HAP-1 (cell line): ENCODE measurements around the gene ANKRD30A.
A peak's percentile ranks its signal among the peaks of the same experiment; 100 is the strongest.
"Not testable (repeated sequence)": the region's sequence is repeated elsewhere in the genome, so short reads cannot be mapped to it uniquely, and the experiment has no call there.

Experiments used
- DNase-seq, 2 experiments: peaks; one replicate each; pipeline ENCODE4 v3.0.0-alpha.2; 2016 to 2020; ENCODE audit warnings: low spot score in 2 of 2
- H3K27me3 ChIP-seq: fragments of 250-450 bp; sonication (Bioruptor Pico); 2 replicates; pipeline ENCODE4 v1.5.1; 2020; ENCODE audit warnings: low read depth, mild to moderate bottlenecking, moderate library complexity
- H3K36me3 ChIP-seq: fragments of 250-450 bp; sonication (Bioruptor Pico); replicated peaks from 2 replicates; pipeline ENCODE4 v1.5.1; 2020; ENCODE audit warnings: mild to moderate bottlenecking
- H3K4me1 ChIP-seq: fragments of 250-450 bp; sonication (Bioruptor Pico); 2 replicates; pipeline ENCODE4 v1.5.1; 2020; ENCODE audit warnings: mild to moderate bottlenecking
- H3K4me3 ChIP-seq: fragments of 250-450 bp; sonication (Bioruptor Pico); 2 replicates; pipeline ENCODE4 v1.5.1; 2020; ENCODE audit warnings: mild to moderate bottlenecking, moderate library complexity
- H3K9me3 ChIP-seq: fragments of 250-450 bp; sonication (Bioruptor Pico); 2 replicates; pipeline ENCODE4 v1.5.1; 2020; ENCODE audit warnings: mild to moderate bottlenecking, moderate library complexity
- in situ Hi-C: fragments of 300-500 bp; cut with MboI; formaldehyde crosslinking; loops from 3 replicates; pipeline ENCODE4 v1.14.3; 2020; ENCODE audit warnings: low sequenced_read_pairs, inconsistent platforms, mixed read lengths

Gene ANKRD30A

GRCh38 chr10:37225163-37225562 lies 99.8 kb downstream of the ANKRD30A start:
- Histone ChIP-seq H3K36me3 (no peaks in the 10 kb centered on the region), H3K4me1 (no peaks in the 10 kb centered on the region), H3K27me3 (no peaks in the 10 kb centered on the region), H3K4me3 (no peak overlapping the region), H3K9me3 (no peaks in the 10 kb centered on the region)
- in situ Hi-C loops, result no loop called here
- DNase-seq, result no peak

- no peaks in the 10 kb centered on the region for H3K9me3 ChIP-seq
- H3K36me3 ChIP-seq, result no peaks in the 10 kb centered on the region
- no peaks in the 10 kb centered on the region for H3K27me3 ChIP-seq
- no peaks in the 10 kb centered on the region for H3K4me1 ChIP-seq
- no peak overlapping the region for H3K4me3 ChIP-seq
- DNase-seq, result no peak
- in situ Hi-C loops, result no loop called here
Measured at GRCh38 chr10:37226524-37226923, 101.1 kb downstream of the ANKRD30A start.

GRCh38 chr10:37234692-37235091 lies 109.3 kb downstream of the ANKRD30A start:
- no peaks in the 10 kb centered on the region for H3K9me3 ChIP-seq
- in situ Hi-C loops, result no loop called here

GRCh38 chr10:37236093-37236492 lies 110.7 kb downstream of the ANKRD30A start:
- H3K36me3 ChIP-seq, result no peaks in the 10 kb centered on the region
- H3K4me3 ChIP-seq, result no peak overlapping the region
- H3K27me3 ChIP-seq, result no peaks in the 10 kb centered on the region
- no peaks in the 10 kb centered on the region for H3K9me3 ChIP-seq
- H3K4me1 ChIP-seq, result no peaks in the 10 kb centered on the region
- DNase-seq, result no peak
- in situ Hi-C loops, result no loop called here

More at GRCh38 chr10:37234692-37235091, 109.3 kb downstream of the ANKRD30A start:
- no peak overlapping the region for H3K4me3 ChIP-seq
- no peak for DNase-seq
- H3K27me3 ChIP-seq, result no peaks in the 10 kb centered on the region
- H3K4me1 ChIP-seq, result no peaks in the 10 kb centered on the region
- H3K36me3 ChIP-seq, result no peaks in the 10 kb centered on the region

GRCh38 chr10:37240223-37240622 lies 114.8 kb downstream of the ANKRD30A start:
- Histone ChIP-seq H3K36me3 (no peaks in the 10 kb centered on the region), H3K27me3 (no peaks in the 10 kb centered on the region), H3K4me1 (no peaks in the 10 kb centered on the region), H3K4me3 (no peak overlapping the region), H3K9me3 (no peaks in the 10 kb centered on the region)
- no peak for DNase-seq
- in situ Hi-C loops, result no loop called here

- Histone ChIP-seq H3K4me3 (no peak overlapping the region), H3K9me3 (no peaks in the 10 kb centered on the region)
- in situ Hi-C loops, result no loop called here
Measured at GRCh38 chr10:37246637-37247036, 121.2 kb downstream of the ANKRD30A start.

GRCh38 chr10:37255837-37256236 lies 130.4 kb downstream of the ANKRD30A start:
- H3K4me1 ChIP-seq, H3K4me3 ChIP-seq, in situ Hi-C loops, H3K36me3 ChIP-seq, H3K9me3 ChIP-seq, H3K27me3 ChIP-seq, DNase-seq: not testable (repeated sequence)

More at GRCh38 chr10:37246637-37247036, 121.2 kb downstream of the ANKRD30A start:
- no peak for DNase-seq
- Histone ChIP-seq H3K36me3 (no peaks in the 10 kb centered on the region), H3K27me3 (no peaks in the 10 kb centered on the region), H3K4me1 (no peaks in the 10 kb centered on the region)

GRCh38 chr10:37263304-37263703 lies 137.9 kb downstream of the ANKRD30A start:
- Histone ChIP-seq H3K4me1 (no peaks in the 10 kb centered on the region; the same call in 1 of the 2 replicates), H3K9me3 (no peaks in the 10 kb centered on the region), H3K36me3 (no peaks in the 10 kb centered on the region), H3K27me3 (no peaks in the 10 kb centered on the region), H3K4me3 (no peak overlapping the region)
- in situ Hi-C loops, result no loop called here
- peak in 1 of 2 experiments; percentile 30 for DNase-seq

GRCh38 chr10:37268266-37268665 lies 142.9 kb downstream of the ANKRD30A start:
- in situ Hi-C loops, result no loop called here
- H3K4me1 ChIP-seq, result no peaks in the 10 kb centered on the region
- H3K9me3 ChIP-seq, result no peaks in the 10 kb centered on the region

GRCh38 chr10:37269554-37270256 lies 144.3 kb downstream of the ANKRD30A start:
- in situ Hi-C loops, result no loop called here
- no peaks in the 10 kb centered on the region for H3K9me3 ChIP-seq
- DNase-seq, result no peak

More at GRCh38 chr10:37268266-37268665, 142.9 kb downstream of the ANKRD30A start:
- Histone ChIP-seq H3K4me3 (no peak overlapping the region), H3K27me3 (no peaks in the 10 kb centered on the region), H3K36me3 (no peaks in the 10 kb centered on the region)
- no peak for DNase-seq

GRCh38 chr10:37275216-37275777 lies 149.9 kb downstream of the ANKRD30A start:
- no peak for DNase-seq
- no peaks in the 10 kb centered on the region for H3K27me3 ChIP-seq
- no peak overlapping the region for H3K4me3 ChIP-seq
- no peaks in the 10 kb centered on the region for H3K9me3 ChIP-seq
- no peaks in the 10 kb centered on the region for H3K4me1 ChIP-seq
- H3K36me3 ChIP-seq, result no peaks in the 10 kb centered on the region
- in situ Hi-C loops, result no loop called here

More at GRCh38 chr10:37269554-37270256, 144.3 kb downstream of the ANKRD30A start:
- no peak overlapping the region for H3K4me3 ChIP-seq
- H3K4me1 ChIP-seq, result no peaks in the 10 kb centered on the region
- H3K36me3 ChIP-seq, result no peaks in the 10 kb centered on the region
- no peaks in the 10 kb centered on the region for H3K27me3 ChIP-seq

- Histone ChIP-seq H3K9me3 (no peaks in the 10 kb centered on the region), H3K36me3 (no peaks in the 10 kb centered on the region), H3K27me3 (no peaks in the 10 kb centered on the region), H3K4me1 (no peaks in the 10 kb centered on the region), H3K4me3 (no peak overlapping the region)
- in situ Hi-C loops, result no loop called here
- DNase-seq, result no peak
Measured at GRCh38 chr10:37285063-37285462, 159.7 kb downstream of the ANKRD30A start.

GRCh38 chr10:37289833-37290464 lies 164.6 kb downstream of the ANKRD30A start:
- Histone ChIP-seq H3K4me1 (no peaks in the 10 kb centered on the region), H3K4me3 (no peak overlapping the region), H3K9me3 (no peaks in the 10 kb centered on the region), H3K36me3 (no peaks in the 10 kb centered on the region), H3K27me3 (no peaks in the 10 kb centered on the region)
- in situ Hi-C loops, result no loop called here
- DNase-seq, result no peak

GRCh38 chr10:37301271-37301670 lies 175.9 kb downstream of the ANKRD30A start:
- no peaks in the 10 kb centered on the region for H3K9me3 ChIP-seq
- H3K4me3 ChIP-seq, result no peak overlapping the region
- no peaks in the 10 kb centered on the region for H3K27me3 ChIP-seq
- in situ Hi-C loops, result no loop called here
- no peaks in the 10 kb centered on the region for H3K36me3 ChIP-seq
- H3K4me1 ChIP-seq, result no peaks in the 10 kb centered on the region
- DNase-seq, result no peak
